Measurements from ENCODE around the gene TBL1X.
"Not testable (repeated sequence)": the region's sequence is repeated elsewhere in the genome, so short reads cannot be mapped to it uniquely, and the experiment has no call there.

The TBL1X gene

GRCh38 chrX:9462456-9462855 is 2.4 kb upstream of the TBL1X start:
- H3K36me3 ChIP-seq (ENCODE audit: insufficient read depth, low read length): no peaks in the 10 kb centered on the region
- H3K4me1 ChIP-seq (ENCODE audit: insufficient read depth, low read length): peaks cover 14% of the 10 kb centered on the region; the same call in 1 of the 2 replicates
- no peak overlapping the region for H3K4me3 ChIP-seq (ENCODE audit: low read length)
- 47% methylated on average over 6 of the region's 6 CpGs for WGBS
- peaks cover 8% of the 10 kb centered on the region; the same call in 1 of the 2 replicates for H3K27me3 ChIP-seq (ENCODE audit: insufficient read depth, low read length)
- peak overlapping the region; percentile 48; the same call in 1 of the 2 replicates for H3K27ac ChIP-seq (ENCODE audit: low read depth, low read length)
- no peak overlapping the region for H3K9ac ChIP-seq (ENCODE audit: low read depth, low read length)
- H3K9me3 ChIP-seq (ENCODE audit: insufficient read depth, low read depth, low read length): no peaks in the 10 kb centered on the region

DNA sequence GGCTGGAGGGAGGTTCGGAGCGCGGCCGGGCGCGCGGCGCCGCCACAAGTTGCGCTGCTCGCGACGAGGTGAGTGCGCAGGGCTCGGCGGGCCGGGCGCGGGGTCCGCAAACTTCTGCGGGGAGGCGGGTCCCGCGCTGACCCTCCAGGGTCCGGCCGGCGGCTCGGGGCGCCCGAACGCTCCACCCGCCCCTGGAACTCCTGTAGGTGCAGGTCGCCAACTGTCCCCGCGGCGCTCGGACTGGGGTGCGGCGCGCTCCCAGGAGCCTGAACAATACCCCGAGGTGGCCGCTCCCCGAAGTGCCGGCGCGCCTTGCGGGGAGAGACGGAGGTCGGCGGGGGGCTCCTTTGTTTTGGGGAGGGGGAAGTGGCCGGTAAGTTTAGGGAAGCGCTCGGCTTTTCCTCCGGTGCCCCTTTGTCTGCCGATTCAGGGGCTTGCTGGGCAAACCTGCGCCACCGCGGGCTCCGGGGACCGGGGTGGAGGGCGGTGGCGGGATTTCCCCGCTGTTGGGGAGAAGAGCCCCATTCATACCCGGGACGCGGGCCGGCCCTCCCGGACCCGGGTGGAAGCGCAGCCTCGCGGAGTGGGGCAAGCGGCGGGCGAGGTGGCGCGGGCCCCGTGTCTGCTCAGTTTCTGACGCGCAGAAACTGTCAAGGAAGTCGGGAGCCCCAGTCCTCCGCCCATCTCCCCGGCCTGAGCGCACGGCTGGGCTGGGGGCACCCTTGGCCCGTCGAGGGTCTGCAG is 694 bp downstream of the TBL1X start:
- H3K27ac ChIP-seq (ENCODE audit: low read depth, low read length): no peak overlapping the region; the same call in 1 of the 2 replicates
- under 1% methylated on average over 85 of the region's 87 CpGs for WGBS

DNA sequence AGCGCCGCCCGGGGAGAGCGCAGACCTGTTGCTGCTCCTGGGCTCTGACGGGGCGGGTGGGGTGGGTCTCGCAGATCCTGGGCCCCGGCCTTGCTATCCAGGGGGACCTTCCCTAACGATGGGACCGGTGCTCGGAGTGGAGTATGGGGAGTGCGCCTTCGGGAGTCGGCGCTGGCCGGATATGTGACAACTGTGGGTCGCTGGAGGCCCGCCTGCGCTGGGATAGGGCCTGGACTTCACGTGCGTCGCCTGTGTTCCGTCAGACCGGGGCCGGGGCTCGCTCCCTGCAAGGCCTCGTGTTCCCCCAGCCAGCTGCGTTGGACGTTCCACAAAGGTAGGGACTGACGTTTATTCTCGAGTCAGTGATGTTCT is 1.3 kb downstream of the TBL1X start:
- no peaks in the 10 kb centered on the region for H3K36me3 ChIP-seq (ENCODE audit: insufficient read depth, low read length)
- peak overlapping the region; percentile 63; the same call in 1 of the 2 replicates for H3K9ac ChIP-seq (ENCODE audit: low read depth, low read length)
- peaks cover 22% of the 10 kb centered on the region; the same call in 1 of the 2 replicates for H3K4me1 ChIP-seq (ENCODE audit: insufficient read depth, low read length)
- WGBS: under 1% methylated on average over 31 of the region's 31 CpGs
- H3K27ac ChIP-seq (ENCODE audit: low read depth, low read length): no peak overlapping the region
- H3K9me3 ChIP-seq (ENCODE audit: insufficient read depth, low read depth, low read length): no peaks in the 10 kb centered on the region
- H3K4me3 ChIP-seq (ENCODE audit: low read length): peak overlapping the region; percentile 64
- peaks cover 8% of the 10 kb centered on the region; the same call in 1 of the 2 replicates for H3K27me3 ChIP-seq (ENCODE audit: insufficient read depth, low read length)

More for the DNA sequence above, 694 bp downstream of the TBL1X start:
- H3K27me3 ChIP-seq (ENCODE audit: insufficient read depth, low read length): peaks cover 8% of the 10 kb centered on the region; the same call in 1 of the 2 replicates
- peak overlapping the region; percentile 64 for H3K4me3 ChIP-seq (ENCODE audit: low read length)
- peak overlapping the region; percentile 63 for H3K9ac ChIP-seq (ENCODE audit: low read depth, low read length)
- H3K4me1 ChIP-seq (ENCODE audit: insufficient read depth, low read length): peaks cover 22% of the 10 kb centered on the region; the same call in 1 of the 2 replicates
- no peaks in the 10 kb centered on the region for H3K36me3 ChIP-seq (ENCODE audit: insufficient read depth, low read length)
- no peaks in the 10 kb centered on the region for H3K9me3 ChIP-seq (ENCODE audit: insufficient read depth, low read depth, low read length)

GRCh38 chrX:9466736-9467135 is 1.9 kb downstream of the TBL1X start:
- Histone ChIP-seq H3K9me3 (ENCODE audit: insufficient read depth, low read depth, low read length) (no peaks in the 10 kb centered on the region), H3K36me3 (ENCODE audit: insufficient read depth, low read length) (no peaks in the 10 kb centered on the region), H3K4me1 (ENCODE audit: insufficient read depth, low read length) (peaks cover 22% of the 10 kb centered on the region; the same call in 1 of the 2 replicates), H3K9ac (ENCODE audit: low read depth, low read length) (no peak overlapping the region), H3K27ac (ENCODE audit: low read depth, low read length) (no peak overlapping the region), H3K27me3 (ENCODE audit: insufficient read depth, low read length) (peaks cover 8% of the 10 kb centered on the region; the same call in 1 of the 2 replicates), H3K4me3 (ENCODE audit: low read length) (peak overlapping the region; percentile 64)
- 44% methylated on average over 3 of the region's 6 CpGs for WGBS

DNA sequence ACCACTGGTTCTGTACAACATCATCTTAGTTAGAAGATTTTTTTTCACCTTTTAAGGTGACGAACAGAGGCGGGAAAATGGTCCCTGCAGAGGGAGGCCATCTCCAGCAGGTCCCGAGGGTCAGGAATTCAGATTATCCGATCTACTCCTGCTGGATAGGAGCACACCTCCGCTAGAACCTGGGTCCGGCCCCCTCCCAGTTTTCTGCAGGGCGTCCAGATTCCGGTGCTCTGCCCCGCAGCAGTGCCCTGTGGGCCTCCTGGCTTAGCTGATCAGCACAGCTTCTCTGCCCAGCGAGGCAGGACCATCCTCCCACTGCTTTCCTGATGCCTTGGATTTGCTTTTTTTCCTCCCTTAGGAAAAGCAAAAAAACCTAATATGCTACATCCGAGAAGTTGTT is 2.3 kb downstream of the TBL1X start:
- Histone ChIP-seq H3K9me3 (ENCODE audit: insufficient read depth, low read depth, low read length) (no peaks in the 10 kb centered on the region), H3K27me3 (ENCODE audit: insufficient read depth, low read length) (peaks cover 8% of the 10 kb centered on the region; the same call in 1 of the 2 replicates), H3K27ac (ENCODE audit: low read depth, low read length) (no peak overlapping the region), H3K4me3 (ENCODE audit: low read length) (peak overlapping the region; percentile 64), H3K4me1 (ENCODE audit: insufficient read depth, low read length) (peaks cover 22% of the 10 kb centered on the region; the same call in 1 of the 2 replicates), H3K36me3 (ENCODE audit: insufficient read depth, low read length) (no peaks in the 10 kb centered on the region), H3K9ac (ENCODE audit: low read depth, low read length) (no peak overlapping the region)
- 17% methylated on average over 11 of the region's 11 CpGs for WGBS

- Histone ChIP-seq H3K36me3 (ENCODE audit: insufficient read depth, low read length) (no peaks in the 10 kb centered on the region), H3K9me3 (ENCODE audit: insufficient read depth, low read depth, low read length) (no peaks in the 10 kb centered on the region), H3K4me3 (ENCODE audit: low read length) (peak overlapping the region; percentile 64), H3K27ac (ENCODE audit: low read depth, low read length) (no peak overlapping the region), H3K4me1 (ENCODE audit: insufficient read depth, low read length) (peaks cover 18% of the 10 kb centered on the region; the same call in 1 of the 2 replicates), H3K9ac (ENCODE audit: low read depth, low read length) (no peak overlapping the region), H3K27me3 (ENCODE audit: insufficient read depth, low read length) (peaks cover 8% of the 10 kb centered on the region; the same call in 1 of the 2 replicates)
- 21% methylated on average over 9 of the region's 11 CpGs for WGBS
Measured at GRCh38 chrX:9467751-9468150, 2.9 kb downstream of the TBL1X start.

GRCh38 chrX:9471571-9471985 is 6.7 kb downstream of the TBL1X start:
- 89% methylated on average over 12 of the region's 12 CpGs for WGBS
- H3K9ac ChIP-seq (ENCODE audit: low read depth, low read length): no peak overlapping the region
- H3K4me3 ChIP-seq (ENCODE audit: low read length): no peak overlapping the region
- peaks cover 16% of the 10 kb centered on the region; the same call in 1 of the 2 replicates for H3K4me1 ChIP-seq (ENCODE audit: insufficient read depth, low read length)
- H3K27ac ChIP-seq (ENCODE audit: low read depth, low read length): no peak overlapping the region
- no peaks in the 10 kb centered on the region for H3K36me3 ChIP-seq (ENCODE audit: insufficient read depth, low read length)
- H3K27me3 ChIP-seq (ENCODE audit: insufficient read depth, low read length): peaks cover 8% of the 10 kb centered on the region; the same call in 1 of the 2 replicates
- H3K9me3 ChIP-seq (ENCODE audit: insufficient read depth, low read depth, low read length): no peaks in the 10 kb centered on the region

- Histone ChIP-seq H3K9ac (ENCODE audit: low read depth, low read length) (no peak overlapping the region), H3K27me3 (ENCODE audit: insufficient read depth, low read length) (no peaks in the 10 kb centered on the region), H3K4me3 (ENCODE audit: low read length) (no peak overlapping the region), H3K36me3 (ENCODE audit: insufficient read depth, low read length) (no peaks in the 10 kb centered on the region), H3K4me1 (ENCODE audit: insufficient read depth, low read length) (no peaks in the 10 kb centered on the region; the same call in 1 of the 2 replicates), H3K27ac (ENCODE audit: low read depth, low read length) (no peak overlapping the region), H3K9me3 (ENCODE audit: insufficient read depth, low read depth, low read length) (no peaks in the 10 kb centered on the region)
- 98% methylated on average over 2 of the region's 2 CpGs for WGBS
Measured at GRCh38 chrX:9473708-9474107, 8.8 kb downstream of the TBL1X start.

GRCh38 chrX:9475417-9475816 is 10.6 kb downstream of the TBL1X start:
- H3K4me1 ChIP-seq (ENCODE audit: insufficient read depth, low read length); H3K27ac ChIP-seq (ENCODE audit: low read depth, low read length); H3K27me3 ChIP-seq (ENCODE audit: insufficient read depth, low read length); H3K36me3 ChIP-seq (ENCODE audit: insufficient read depth, low read length); H3K4me3 ChIP-seq (ENCODE audit: low read length); H3K9ac ChIP-seq (ENCODE audit: low read depth, low read length); H3K9me3 ChIP-seq (ENCODE audit: insufficient read depth, low read depth, low read length): not testable (repeated sequence)
- 100% methylated on average over 2 of the region's 4 CpGs for WGBS

- Histone ChIP-seq H3K9ac (ENCODE audit: low read depth, low read length) (no peak overlapping the region), H3K27ac (ENCODE audit: low read depth, low read length) (no peak overlapping the region), H3K36me3 (ENCODE audit: insufficient read depth, low read length) (no peaks in the 10 kb centered on the region), H3K9me3 (ENCODE audit: insufficient read depth, low read depth, low read length) (no peaks in the 10 kb centered on the region), H3K27me3 (ENCODE audit: insufficient read depth, low read length) (no peaks in the 10 kb centered on the region), H3K4me3 (ENCODE audit: low read length) (no peak overlapping the region), H3K4me1 (ENCODE audit: insufficient read depth, low read length) (no peaks in the 10 kb centered on the region; the same call in 1 of the 2 replicates)
- 75% methylated on average over 1 of the region's 1 CpG for WGBS
Measured at GRCh38 chrX:9475984-9476383, 11.1 kb downstream of the TBL1X start.

DNA sequence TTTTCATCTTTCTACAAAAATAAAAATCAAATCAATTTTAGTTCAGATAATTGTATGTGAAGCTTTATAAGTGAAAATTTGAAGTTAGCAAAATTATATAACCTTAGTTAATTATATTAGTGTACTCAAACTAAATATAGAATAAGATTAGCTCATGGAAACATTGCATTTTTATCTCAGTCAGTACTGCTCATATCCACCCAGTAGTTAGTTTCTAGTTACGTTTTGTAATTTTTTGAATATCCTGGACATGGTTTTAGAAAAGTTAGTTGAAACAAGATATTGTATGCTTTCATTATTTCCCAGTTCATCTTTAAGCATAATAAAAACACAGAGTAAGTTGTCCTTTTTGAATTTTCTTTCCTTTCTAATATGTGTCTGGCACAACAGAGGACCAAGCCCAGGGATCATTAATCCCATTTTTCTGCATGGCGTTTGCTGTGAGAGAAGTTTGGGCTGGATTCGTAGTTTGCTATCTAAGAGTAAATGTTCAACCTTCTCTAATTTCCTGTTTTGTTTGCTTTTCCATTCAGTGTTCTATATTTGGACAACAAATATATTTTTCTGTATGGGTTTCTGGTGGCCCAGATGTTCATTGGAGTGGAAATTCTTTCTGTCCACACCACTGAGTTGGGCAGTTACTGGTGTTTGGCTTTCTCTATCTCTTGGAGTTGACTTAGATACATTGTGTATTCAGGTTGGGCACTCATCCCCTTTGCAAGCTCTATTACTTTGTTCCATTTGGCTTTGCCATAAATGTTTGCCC is 12.1 kb downstream of the TBL1X start:
- Histone ChIP-seq H3K9me3 (ENCODE audit: insufficient read depth, low read depth, low read length) (no peaks in the 10 kb centered on the region), H3K4me1 (ENCODE audit: insufficient read depth, low read length) (no peaks in the 10 kb centered on the region), H3K27me3 (ENCODE audit: insufficient read depth, low read length) (no peaks in the 10 kb centered on the region), H3K9ac (ENCODE audit: low read depth, low read length) (no peak overlapping the region), H3K36me3 (ENCODE audit: insufficient read depth, low read length) (no peaks in the 10 kb centered on the region), H3K4me3 (ENCODE audit: low read length) (no peak overlapping the region), H3K27ac (ENCODE audit: low read depth, low read length) (no peak overlapping the region)
- WGBS: no CpG with 5 or more reads among the region's 3 CpGs

Measured in HUES64 (cell line).